ENCODE data around the gene MEGF11. TPM values are rescaled to one million over a fixed set of nuclear protein-coding genes. Genes with fewer than 3 reads are reported as not detected.

Gene MEGF11
- total RNA-seq, 2 donors from 2014 or later, result not detected

- Histone ChIP-seq H3K27ac (no peak overlapping the region), H3K9me3 (no peaks in the 10 kb centered on the region), H3K27me3 (replicated peaks; ENCODE audit: insufficient read depth) (no peaks in the 10 kb centered on the region), H3K4me1 (replicated peaks) (no peaks in the 10 kb centered on the region), H3K4me3 (no peak overlapping the region), H3K36me3 (no peaks in the 10 kb centered on the region)
- TF ChIP-seq CTCF (IDR thresholded peaks at IDR 0.05), result no peak
- no peak for TF ChIP-seq POLR2AphosphoS5 (IDR thresholded peaks at IDR 0.05)
- no peak for TF ChIP-seq POLR2A (IDR thresholded peaks at IDR 0.05)
- WGBS, result 88% methylated on average over 10 of the region's 10 CpGs
- DNase-seq (ENCODE audit: low spot score), result no peak
- intact Hi-C loops (cut with DNase I), result no loop called here
Measured at GRCh38 chr15:66100761-66101160, 152.8 kb downstream of the MEGF11 start.

- Histone ChIP-seq H3K4me1 (replicated peaks) (no peaks in the 10 kb centered on the region), H3K9me3 (no peaks in the 10 kb centered on the region), H3K4me3 (no peak overlapping the region), H3K27ac (no peak overlapping the region), H3K36me3 (no peaks in the 10 kb centered on the region), H3K27me3 (replicated peaks; ENCODE audit: insufficient read depth) (no peaks in the 10 kb centered on the region)
- 88% methylated on average over 15 of the region's 15 CpGs for WGBS
- no peak for DNase-seq (ENCODE audit: low spot score)
- TF ChIP-seq POLR2A (IDR thresholded peaks at IDR 0.05), result no peak
- no peak for TF ChIP-seq CTCF (IDR thresholded peaks at IDR 0.05)
- no peak for TF ChIP-seq POLR2AphosphoS5 (IDR thresholded peaks at IDR 0.05)
- intact Hi-C loops (cut with DNase I), result no loop called here
Measured at GRCh38 chr15:66099950-66100671, 153.4 kb downstream of the MEGF11 start.

DNA sequence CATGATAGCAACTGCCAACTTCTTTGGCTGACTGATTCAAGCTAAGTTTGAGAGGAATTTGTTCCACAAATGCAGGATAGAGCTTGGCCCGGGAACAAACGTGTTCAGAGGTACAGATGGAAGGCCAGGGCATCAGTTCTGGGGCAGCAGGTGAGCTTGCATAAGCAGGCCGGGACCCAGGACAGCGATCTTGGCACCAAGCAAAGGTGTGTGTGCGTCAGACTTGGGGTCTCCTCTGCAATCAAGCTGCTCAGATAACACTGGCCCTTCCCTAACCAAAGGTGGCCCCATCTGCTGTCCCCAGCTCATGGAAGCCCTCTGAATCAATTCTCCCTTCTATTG, 155.6 kb downstream of the MEGF11 start:
- intact Hi-C loops (cut with DNase I), result no loop called here
- 64% methylated on average over 5 of the region's 5 CpGs for WGBS
- Histone ChIP-seq H3K9me3 (no peaks in the 10 kb centered on the region), H3K4me3 (no peak overlapping the region), H3K36me3 (no peaks in the 10 kb centered on the region), H3K4me1 (replicated peaks) (no peaks in the 10 kb centered on the region), H3K27me3 (replicated peaks; ENCODE audit: insufficient read depth) (no peaks in the 10 kb centered on the region), H3K27ac (no peak overlapping the region)
- no peak for TF ChIP-seq CTCF (IDR thresholded peaks at IDR 0.05)
- no peak for TF ChIP-seq POLR2AphosphoS5 (IDR thresholded peaks at IDR 0.05)
- no peak for TF ChIP-seq POLR2A (IDR thresholded peaks at IDR 0.05)
- DNase-seq (ENCODE audit: low spot score), result no peak

GRCh38 chr15:66097151-66098021, 156.2 kb downstream of the MEGF11 start:
- WGBS, result 55% methylated on average over 13 of the region's 15 CpGs
- Histone ChIP-seq H3K9me3 (no peaks in the 10 kb centered on the region), H3K4me1 (replicated peaks) (no peaks in the 10 kb centered on the region), H3K4me3 (no peak overlapping the region), H3K27ac (no peak overlapping the region), H3K36me3 (no peaks in the 10 kb centered on the region), H3K27me3 (replicated peaks; ENCODE audit: insufficient read depth) (no peaks in the 10 kb centered on the region)
- DNase-seq (ENCODE audit: low spot score), result no peak
- TF ChIP-seq CTCF (IDR thresholded peaks at IDR 0.05) (no peak), POLR2A (IDR thresholded peaks at IDR 0.05) (no peak), POLR2AphosphoS5 (IDR thresholded peaks at IDR 0.05) (no peak)
- intact Hi-C loops (cut with DNase I), result no loop called here
